ENCODE measurements around the gene PARVG.

The PARVG gene

GRCh38 chr22:44254811-44255210, 74.1 kb downstream of the PARVG start:
- TF ChIP-seq ZBTB1 (tag by site-specific recombination; IDR thresholded peaks at IDR 0.05) (no peak), ZBTB21 (tag by site-specific recombination; IDR thresholded peaks at IDR 0.05) (no peak), ZNF274 (IDR thresholded peaks at IDR 0.05; ENCODE audit: low read length) (no peak), ZNF274 (tag by site-specific recombination; IDR thresholded peaks at IDR 0.05; ENCODE audit: borderline replicate concordance) (no peak), ZSCAN30 (tag by site-specific recombination; IDR thresholded peaks at IDR 0.05) (no peak), CTCF (tag by site-specific recombination; IDR thresholded peaks at IDR 0.05) (no peak), ZNF16 (tag by site-specific recombination; IDR thresholded peaks at IDR 0.05; ENCODE audit: low read depth) (no peak), KLF7 (tag by site-specific recombination; IDR thresholded peaks at IDR 0.05; ENCODE audit: borderline replicate concordance) (no peak), ZNF311 (tag by site-specific recombination; IDR thresholded peaks at IDR 0.05; ENCODE audit: borderline replicate concordance) (no peak), RBAK (tag by site-specific recombination; IDR thresholded peaks at IDR 0.05) (no peak), GLIS2 (tag by site-specific recombination; IDR thresholded peaks at IDR 0.05) (no peak), ZNF514 (tag by site-specific recombination; IDR thresholded peaks at IDR 0.05) (no peak), HOXD13 (CRISPR knock-in tag; IDR thresholded peaks at IDR 0.05; ENCODE audit: borderline replicate concordance) (no peak), ZNF521 (tag by site-specific recombination; IDR thresholded peaks at IDR 0.05) (no peak), ZNF350 (tag by site-specific recombination; IDR thresholded peaks at IDR 0.05) (no peak), ZNF24 (tag by site-specific recombination; IDR thresholded peaks at IDR 0.05) (no peak), ZNF155 (tag by site-specific recombination; IDR thresholded peaks at IDR 0.05) (no peak), KLF17 (tag by site-specific recombination; IDR thresholded peaks at IDR 0.05) (no peak), ZNF449 (tag by site-specific recombination; IDR thresholded peaks at IDR 0.05) (no peak)
- ChIA-PET CTCF (no interaction called here), POLR2A (no interaction called here)
- no peak overlapping the region for H3K27ac ChIP-seq (ENCODE audit: extremely low read depth, low read depth, low read length)
- no peak overlapping the region for H3K4me3 ChIP-seq (ENCODE audit: low read depth, low read length)
- H3K9me3 ChIP-seq (ENCODE audit: control insufficient read depth, insufficient read depth, low read depth, low read length), result no peaks in the 10 kb centered on the region; the same call in 1 of the 2 replicates
- H3K4me1 ChIP-seq (ENCODE audit: control insufficient read depth, insufficient read depth, low read length), result no peaks in the 10 kb centered on the region
- H3K36me3 ChIP-seq (ENCODE audit: control insufficient read depth in 2 of 2, insufficient read depth in 1 of 2, low read length in 2 of 2), result no peaks in the 10 kb centered on the region

GRCh38 chr22:44256085-44256484, 75.4 kb downstream of the PARVG start:
- no peak for TF ChIP-seq EGR2 (tag by site-specific recombination; IDR thresholded peaks at IDR 0.05; ENCODE audit: low read depth)
- TF ChIP-seq ZNF114 (tag by site-specific recombination; IDR thresholded peaks at IDR 0.05), result no peak
- TF ChIP-seq TSHZ1 (tag by site-specific recombination; IDR thresholded peaks at IDR 0.05; ENCODE audit: borderline replicate concordance), result no peak
- TF ChIP-seq ZBTB44 (tag by site-specific recombination; IDR thresholded peaks at IDR 0.05), result no peak
- no peak for TF ChIP-seq ZNF341 (tag by site-specific recombination; IDR thresholded peaks at IDR 0.05; ENCODE audit: low read depth)
- no peak for TF ChIP-seq FEZF1 (tag by site-specific recombination; IDR thresholded peaks at IDR 0.05)
- no peak overlapping the region for H3K27ac ChIP-seq (ENCODE audit: extremely low read depth, low read depth, low read length)
- no peaks in the 10 kb centered on the region for H3K9me3 ChIP-seq (ENCODE audit: control insufficient read depth, insufficient read depth, low read depth, low read length)
- H3K4me1 ChIP-seq (ENCODE audit: control insufficient read depth, insufficient read depth, low read length), result no peaks in the 10 kb centered on the region
- ChIA-PET POLR2A (no interaction called here), CTCF (no interaction called here)
- no peak overlapping the region for H3K4me3 ChIP-seq (ENCODE audit: low read depth, low read length)
- H3K36me3 ChIP-seq (ENCODE audit: control insufficient read depth in 2 of 2, insufficient read depth in 1 of 2, low read length in 2 of 2), result no peaks in the 10 kb centered on the region
